ENCODE measurements around the gene HEXIM2.

The HEXIM2 gene

DNA sequence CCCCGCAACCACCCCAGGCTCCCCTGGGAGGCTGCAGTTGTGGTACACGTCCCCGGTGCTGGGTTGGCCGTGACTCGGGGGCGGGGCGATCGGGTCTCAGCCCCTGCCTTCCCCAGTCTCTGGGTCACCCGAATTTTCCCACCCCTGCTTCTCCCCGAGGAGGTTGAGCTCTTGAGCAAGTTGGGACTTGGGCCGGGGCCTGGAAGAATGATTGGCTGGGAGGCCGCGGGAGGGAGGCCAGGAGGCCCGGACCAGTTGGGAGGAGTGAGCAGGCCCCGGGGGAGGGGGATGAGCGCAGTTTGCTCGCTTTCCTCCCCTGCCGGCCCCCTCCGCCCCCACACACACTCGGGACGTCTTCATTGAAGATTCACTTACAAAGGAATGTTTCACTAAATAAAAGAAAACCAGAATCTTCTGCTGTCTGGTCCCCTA lies 17.9 kb upstream of the HEXIM2 start:
- DNase-seq (ENCODE audit: low read depth, low spot score): no peak

GRCh38 chr17:45144199-45145034 lies 17.3 kb upstream of the HEXIM2 start:
- DNase-seq (ENCODE audit: low read depth, low spot score): no peak

GRCh38 chr17:45145035-45145389 lies 16.7 kb upstream of the HEXIM2 start:
- no peak for DNase-seq (ENCODE audit: low read depth, low spot score)

- no peak for DNase-seq (ENCODE audit: low read depth, low spot score)
Observed at GRCh38 chr17:45146166-45146565, 15.5 kb upstream of the HEXIM2 start.

DNA sequence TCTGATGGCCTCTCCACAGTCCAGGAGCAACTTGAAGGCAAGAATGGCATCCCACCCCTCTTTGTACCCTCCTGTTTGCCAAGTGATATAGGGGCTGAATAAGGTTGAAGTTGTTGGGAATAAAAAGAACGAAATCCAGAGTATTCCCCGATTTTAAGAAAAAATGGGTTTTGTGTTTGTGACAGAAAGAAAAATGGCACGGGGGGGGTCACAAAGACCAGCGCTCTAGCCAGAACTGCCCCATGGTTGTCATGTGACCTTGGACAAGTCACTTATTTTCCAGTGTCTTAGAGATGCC lies 15.1 kb upstream of the HEXIM2 start:
- DNase-seq (ENCODE audit: low read depth, low spot score): no peak

GRCh38 chr17:45146890-45147580 lies 14.6 kb upstream of the HEXIM2 start:
- no peak for DNase-seq (ENCODE audit: low read depth, low spot score)

DNA sequence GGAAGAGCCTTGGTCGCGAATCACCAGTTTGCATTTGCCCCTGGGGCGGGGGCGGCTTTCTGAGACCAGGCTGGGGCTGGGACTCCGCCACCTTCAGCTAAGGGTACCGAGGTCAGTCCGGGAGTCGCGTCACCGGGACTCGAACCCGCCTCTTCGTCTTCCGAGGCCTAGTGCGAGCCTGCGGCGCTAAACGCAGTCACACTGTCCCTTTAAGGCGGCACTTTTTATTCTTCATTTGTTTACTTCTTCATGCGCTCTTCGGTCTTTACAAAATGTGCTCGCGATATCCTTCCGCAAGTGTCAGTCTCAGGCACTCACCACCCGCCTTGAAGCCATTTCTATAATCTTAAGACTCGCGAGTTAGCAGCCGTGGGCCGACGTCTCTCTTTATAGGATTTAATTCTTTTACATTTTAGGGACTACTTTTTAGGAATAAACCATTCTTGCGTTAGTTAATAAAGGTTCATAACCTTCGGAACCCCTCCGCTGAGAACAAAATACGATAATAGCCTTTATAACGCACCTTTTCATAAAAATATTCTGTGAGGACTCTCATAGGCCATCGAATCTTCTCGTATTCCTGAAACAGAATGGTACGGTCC lies 14.0 kb upstream of the HEXIM2 start:
- DNase-seq (ENCODE audit: low read depth, low spot score): peak; percentile 42

- peak; percentile 95 for DNase-seq (ENCODE audit: low read depth, low spot score)
Observed at GRCh38 chr17:45148183-45149036, 13.3 kb upstream of the HEXIM2 start, which contains the start of gene HEXIM1. Gene HEXIM1, plus strand, starts transcription at chr17:45148475. Its CDS starts 716 bp downstream, at chr17:45149191.

GRCh38 chr17:45149037-45149668 lies 12.5 kb upstream of the HEXIM2 start:
- DNase-seq (ENCODE audit: low read depth, low spot score): peak; percentile 47

- peak; percentile 25 for DNase-seq (ENCODE audit: low read depth, low spot score)
Observed at GRCh38 chr17:45149669-45150664, 11.7 kb upstream of the HEXIM2 start.

GRCh38 chr17:45150911-45151809 lies 10.5 kb upstream of the HEXIM2 start:
- DNase-seq (ENCODE audit: low read depth, low spot score): no peak

DNA sequence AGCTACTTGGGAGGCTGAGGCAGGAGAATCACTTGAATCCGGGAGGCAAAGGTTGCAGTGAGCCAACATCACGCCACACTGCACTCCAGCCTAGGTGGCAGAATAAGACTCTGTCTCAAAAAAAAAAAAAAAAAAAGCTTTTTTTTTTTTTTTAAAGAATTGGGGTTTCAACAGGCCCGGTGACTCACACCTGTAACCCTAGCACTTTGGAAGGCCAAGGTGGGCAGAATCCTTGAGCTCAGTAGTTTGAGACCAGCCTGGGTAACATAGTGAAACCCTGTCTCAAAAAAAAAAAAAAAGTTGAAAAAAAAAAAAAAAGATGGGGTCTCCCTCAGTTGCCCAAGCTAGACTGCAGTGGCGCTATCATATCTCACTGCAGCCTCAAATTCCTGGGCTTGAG lies 6.6 kb upstream of the HEXIM2 start:
- DNase-seq (ENCODE audit: low read depth, low spot score): no peak

- no peak for DNase-seq (ENCODE audit: low read depth, low spot score)
Observed at GRCh38 chr17:45155483-45155882, 6.2 kb upstream of the HEXIM2 start.

GRCh38 chr17:45156242-45156641 lies 5.4 kb upstream of the HEXIM2 start:
- DNase-seq (ENCODE audit: low read depth, low spot score): no peak

- peak; percentile 30 for DNase-seq (ENCODE audit: low read depth, low spot score)
Observed at GRCh38 chr17:45160447-45161287, 1.0 kb upstream of the HEXIM2 start.

- DNase-seq (ENCODE audit: low read depth, low spot score): no peak
Observed at GRCh38 chr17:45162025-45162687, 481 bp downstream of the HEXIM2 start.

- DNase-seq (ENCODE audit: low read depth, low spot score): no peak
Observed at GRCh38 chr17:45164734-45165269, 3.1 kb downstream of the HEXIM2 start.

Measured in activated naive CD8-positive, alpha-beta T cell treated with anti-CD3 and anti-CD28 coated beads, Interleukin-2, amount 50 U/mL, for 16 hours (primary cell).